NOMO-1 (cell line): ENCODE data around the gene TRIM40.

ENCODE experiments used
- DNase-seq, 2 experiments: peaks; one replicate each; lab custom pipeline; 2025; ENCODE audit not compliant: unreplicated experiment in 2 of 2; lab: John Stamatoyannopoulos, UW

Gene TRIM40

DNA sequence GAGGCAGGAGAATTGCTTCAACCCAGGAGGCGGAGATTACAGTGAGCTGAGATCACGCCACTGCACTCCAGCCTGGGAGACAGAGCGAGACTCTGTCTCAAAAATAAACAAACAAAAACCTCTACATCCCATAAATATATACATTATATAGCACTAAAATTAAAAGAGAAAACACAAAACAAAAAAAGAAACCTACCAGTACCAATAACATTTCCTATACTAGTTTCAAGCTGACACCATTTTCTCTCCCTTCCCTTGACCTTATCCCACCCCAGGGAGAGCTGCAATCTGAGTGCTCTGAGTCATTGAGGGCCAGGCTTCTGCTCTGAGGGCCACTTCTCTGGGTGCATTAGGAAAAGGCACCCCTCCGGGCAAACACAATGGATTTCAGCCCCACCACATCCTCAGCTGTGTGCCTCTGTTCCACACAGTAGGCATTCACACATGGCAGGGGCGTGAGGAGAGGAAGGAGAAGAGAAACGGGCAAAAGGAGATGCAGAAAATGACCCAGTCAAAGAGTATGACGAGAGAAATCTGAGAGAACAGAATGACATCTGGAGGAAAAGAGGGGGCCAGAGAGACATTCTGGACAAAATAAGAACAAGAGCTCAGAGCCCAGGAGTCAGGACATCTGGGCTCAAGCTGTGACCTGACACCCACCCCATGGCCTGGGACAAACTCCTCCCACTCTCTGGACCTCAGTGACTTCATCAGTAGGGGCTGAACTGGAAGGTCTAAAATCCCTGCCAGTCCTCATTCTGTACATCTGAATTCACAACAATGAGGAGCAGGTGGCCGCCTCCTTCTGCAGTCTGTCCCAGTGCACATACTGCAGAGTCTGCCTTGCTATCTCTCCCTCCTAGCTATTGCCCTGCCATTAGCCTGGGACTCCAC lies 59.1 kb downstream of the TRIM40 start:
- DNase-seq: no peak

DNA sequence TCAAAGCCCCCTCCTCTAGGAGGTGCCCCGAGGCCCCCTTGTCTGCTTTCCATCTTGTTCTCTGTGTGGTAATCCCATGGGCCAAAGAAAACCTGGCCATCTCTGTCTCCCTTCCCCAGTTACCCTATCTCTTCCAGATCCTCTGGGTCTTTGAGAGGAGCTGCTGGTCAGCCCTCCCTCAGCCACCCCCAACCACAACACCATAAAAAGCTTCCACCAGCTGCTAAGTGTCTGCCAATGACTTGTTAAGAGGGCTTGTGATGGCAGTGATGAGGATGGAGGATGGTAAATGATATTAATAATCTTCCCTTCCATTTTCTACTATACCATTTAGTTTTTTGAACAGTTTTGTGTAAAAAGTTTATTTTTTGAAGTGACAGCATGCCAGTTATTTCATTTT lies 60.0 kb downstream of the TRIM40 start:
- no peak for DNase-seq

- DNase-seq: no peak
Measured at GRCh38 chr6:30196376-30196775, 60.4 kb downstream of the TRIM40 start.
